22Rv1 (cell line): Measurements from ENCODE around the gene CERS3.

Source experiments
- H3K27ac ChIP-seq: fragments of 450-650 bp; 2 replicates; pipeline ENCODE4 v1.5.1; 2017
- CTCF ChIP-seq: fragments of 450-650 bp; IDR thresholded peaks from 2 replicates; pipeline ENCODE4 v1.5.1; 2017; ENCODE audit warnings: mild to moderate bottlenecking
- ZFX ChIP-seq: fragments of 450-650 bp; IDR thresholded peaks from 2 replicates; pipeline ENCODE4 v1.6.1; 2017; ENCODE audit warnings: antibody characterized with exemption, borderline replicate concordance

CERS3 gene

GRCh38 chr15:100531204-100531603 is 2.5 kb upstream of the CERS3 start:
- TF ChIP-seq ZFX = no peak

GRCh38 chr15:100529556-100529955 is 806 bp upstream of the CERS3 start:
- no peak overlapping the region for H3K27ac ChIP-seq

More at GRCh38 chr15:100531204-100531603, 2.5 kb upstream of the CERS3 start:
- H3K27ac ChIP-seq = no peak overlapping the region

GRCh38 chr15:100526027-100526481 is 2.7 kb downstream of the CERS3 start:
- TF ChIP-seq ZFX (no peak), CTCF (no peak)
- H3K27ac ChIP-seq = no peak overlapping the region

More at GRCh38 chr15:100529556-100529955, 806 bp upstream of the CERS3 start:
- no peak for TF ChIP-seq ZFX

- no peak overlapping the region for H3K27ac ChIP-seq
- TF ChIP-seq ZFX = no peak
- no peak for TF ChIP-seq CTCF
These were observed 3.3 kb downstream of the CERS3 start for GRCh38 chr15:100525436-100525835.

GRCh38 chr15:100524326-100524725 is 4.4 kb downstream of the CERS3 start:
- no peak for TF ChIP-seq ZFX
- no peak for TF ChIP-seq CTCF
- H3K27ac ChIP-seq = no peak overlapping the region

GRCh38 chr15:100521907-100522306 is 6.8 kb downstream of the CERS3 start:
- no peak for TF ChIP-seq CTCF
- no peak for TF ChIP-seq ZFX
- H3K27ac ChIP-seq = no peak overlapping the region

- TF ChIP-seq CTCF = no peak
- no peak for TF ChIP-seq ZFX
- no peak overlapping the region for H3K27ac ChIP-seq
These were observed 8.4 kb downstream of the CERS3 start for GRCh38 chr15:100520132-100520921.

GRCh38 chr15:100517846-100518245 is 10.9 kb downstream of the CERS3 start:
- H3K27ac ChIP-seq = no peak overlapping the region
- no peak for TF ChIP-seq CTCF
- no peak for TF ChIP-seq ZFX
